Measurements from ENCODE around the gene SETD3. TPM values are rescaled to one million over a fixed set of nuclear protein-coding genes. Genes with fewer than 3 reads are reported as not detected.
A peak's percentile ranks its signal among the peaks of the same experiment; 100 is the strongest.

Gene SETD3
- total RNA-seq, result 61.5 TPM
- long read RNA-seq, transcript SETD3-202 (13 exons, 2,878 nt), result major isoform, 71 of 140 reads
- long read RNA-seq, partial matches to known transcripts, result 33 of 140 reads
- long read RNA-seq, other reads (novel, unspliced or antisense), result 31 of 140 reads

DNA sequence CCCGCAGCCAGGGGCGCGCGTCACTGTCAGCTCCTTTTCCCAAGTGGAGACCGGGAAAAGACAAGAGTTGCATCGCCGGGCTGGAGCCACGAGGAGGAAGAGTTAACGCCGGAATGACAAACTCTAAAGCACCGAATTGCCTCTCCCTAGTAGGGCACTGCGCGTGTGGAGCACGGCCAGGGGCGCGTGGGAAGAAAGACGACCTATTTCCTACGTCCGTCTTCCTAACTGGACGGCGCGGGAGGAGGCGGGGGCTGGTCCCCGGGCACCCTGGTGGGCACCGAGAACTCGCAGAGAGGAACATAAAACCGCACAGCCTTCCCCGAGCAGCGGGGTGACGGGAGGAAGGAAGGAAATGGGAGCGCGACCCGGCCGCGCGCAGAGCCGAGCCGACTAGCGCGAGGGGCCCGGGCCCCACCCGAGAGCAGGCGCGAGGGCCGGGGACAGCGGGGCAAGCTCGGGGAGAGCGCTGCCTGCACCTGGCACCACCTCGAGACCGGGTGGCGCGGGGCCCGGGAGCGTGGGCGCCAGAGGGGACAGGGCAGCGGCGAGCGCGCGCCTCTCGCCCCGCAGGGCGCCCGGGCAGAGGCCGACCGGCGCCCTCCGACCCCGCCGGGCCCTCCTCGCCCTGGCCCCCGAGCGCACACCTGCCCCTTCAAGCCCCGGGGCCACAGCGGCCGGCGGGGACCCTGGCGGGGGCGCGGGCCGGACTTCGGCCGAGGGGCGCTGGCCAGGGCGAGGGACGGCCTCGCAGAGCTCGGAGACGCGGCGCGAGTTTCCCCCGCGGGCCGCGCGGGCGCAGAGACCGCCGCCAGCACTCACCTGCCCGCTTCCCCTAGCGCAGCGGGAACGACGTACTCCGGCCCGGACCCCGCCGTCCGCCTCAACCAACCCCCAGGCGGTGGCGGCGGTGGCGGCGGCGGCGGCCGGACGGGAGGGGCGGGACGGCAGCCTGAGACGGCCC lies at the start of gene SETD3:
Gene SETD3, minus strand, starts transcription at position 954 of the 964 bp plus-strand sequence. CDS start 15,054 bp downstream, outside the sequence.
- no peak for DNase-seq (ENCODE audit: low spot score)

DNA sequence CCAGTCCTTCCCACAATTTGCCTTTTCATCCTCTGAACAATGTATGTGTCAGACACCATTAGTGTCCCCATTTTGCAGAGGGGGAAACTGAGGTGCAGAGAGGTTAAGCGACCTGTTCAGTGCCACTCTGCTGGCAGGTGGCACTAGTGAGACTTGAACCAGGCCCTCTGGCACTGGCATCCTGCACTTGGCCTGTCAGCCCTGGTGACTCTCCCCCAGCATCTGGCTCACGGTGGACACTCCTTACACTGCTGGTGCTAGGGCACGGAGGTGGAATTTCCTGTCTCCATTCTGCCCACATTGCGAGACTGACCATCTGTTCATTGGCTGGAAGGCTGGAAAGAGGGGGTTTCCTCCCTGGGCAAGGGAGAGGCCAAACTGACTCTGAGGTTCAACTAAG lies 49.2 kb upstream of the SETD3 start:
- DNase-seq (ENCODE audit: low spot score), result no peak

DNA sequence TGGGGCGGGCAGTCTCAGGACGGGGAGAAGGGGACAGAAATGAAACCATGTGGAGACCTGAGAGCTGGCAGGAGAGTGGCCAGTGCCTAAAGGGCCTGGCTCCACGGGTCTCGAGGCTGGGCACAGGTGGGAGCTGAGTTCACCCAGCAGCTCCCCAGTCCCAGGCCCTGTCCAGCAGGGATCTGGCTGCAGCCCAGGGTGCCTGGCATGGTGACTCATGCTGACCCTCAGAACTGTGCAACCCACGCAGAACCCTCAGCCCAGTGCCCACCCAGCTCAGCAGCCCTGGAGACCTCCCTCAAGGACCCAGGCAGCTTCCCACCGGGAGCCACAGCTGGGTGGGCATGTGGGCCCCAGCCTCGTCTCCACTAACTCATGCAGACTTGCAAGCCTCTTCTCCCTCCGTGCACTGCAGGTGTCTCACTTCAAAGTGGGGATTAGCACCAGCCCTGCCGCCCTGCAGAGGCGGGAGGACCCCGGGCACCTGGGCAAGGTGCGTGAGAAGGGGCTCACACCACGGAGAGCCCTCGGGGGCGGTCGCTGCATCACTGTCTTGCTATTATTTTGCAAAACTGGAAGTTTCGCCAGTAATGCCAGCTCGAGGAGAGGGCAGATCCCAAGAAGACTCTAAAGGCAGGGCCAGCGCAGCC lies 46.9 kb upstream of the SETD3 start:
- DNase-seq (ENCODE audit: low spot score), result no peak

DNA sequence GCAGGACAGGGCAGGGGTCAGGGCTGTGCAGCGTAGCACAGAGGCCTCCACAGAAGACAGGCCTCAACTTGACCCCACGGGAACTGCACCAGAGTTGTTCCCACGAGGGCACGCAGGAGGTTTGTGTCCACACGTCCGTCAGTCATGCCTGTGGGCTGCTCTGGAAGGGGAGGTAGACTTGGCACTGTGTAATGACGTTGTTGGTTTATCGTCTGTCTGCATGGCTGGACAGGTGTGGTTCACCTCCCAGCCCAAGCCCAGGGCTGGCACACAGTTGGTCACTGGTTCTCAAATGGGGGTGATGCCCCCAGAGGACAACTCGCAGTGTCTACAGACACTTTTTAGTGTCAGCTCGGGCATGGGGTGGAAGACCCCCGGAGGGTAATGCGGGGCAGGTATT lies 46.4 kb upstream of the SETD3 start:
- DNase-seq (ENCODE audit: low spot score), result no peak

DNA sequence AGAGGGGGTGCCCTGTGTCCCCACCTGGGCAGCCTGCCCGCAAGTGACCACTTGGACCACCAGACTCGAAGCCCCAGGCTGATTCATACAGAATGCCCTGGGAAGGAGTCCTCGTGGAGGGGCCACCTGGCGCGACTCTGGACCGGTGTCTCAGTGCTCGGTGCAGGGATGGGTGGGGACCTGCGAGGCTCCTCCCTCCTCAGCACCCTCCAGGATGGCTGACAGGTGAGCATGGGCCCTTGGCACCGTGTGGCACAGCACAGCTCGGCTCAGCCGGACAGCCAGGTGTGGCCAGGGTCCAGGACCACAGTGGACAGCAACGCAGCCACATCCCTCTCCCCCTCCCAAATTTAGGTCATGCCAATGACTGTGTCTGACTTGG lies 45.0 kb upstream of the SETD3 start:
- DNase-seq (ENCODE audit: low spot score), result no peak

DNA sequence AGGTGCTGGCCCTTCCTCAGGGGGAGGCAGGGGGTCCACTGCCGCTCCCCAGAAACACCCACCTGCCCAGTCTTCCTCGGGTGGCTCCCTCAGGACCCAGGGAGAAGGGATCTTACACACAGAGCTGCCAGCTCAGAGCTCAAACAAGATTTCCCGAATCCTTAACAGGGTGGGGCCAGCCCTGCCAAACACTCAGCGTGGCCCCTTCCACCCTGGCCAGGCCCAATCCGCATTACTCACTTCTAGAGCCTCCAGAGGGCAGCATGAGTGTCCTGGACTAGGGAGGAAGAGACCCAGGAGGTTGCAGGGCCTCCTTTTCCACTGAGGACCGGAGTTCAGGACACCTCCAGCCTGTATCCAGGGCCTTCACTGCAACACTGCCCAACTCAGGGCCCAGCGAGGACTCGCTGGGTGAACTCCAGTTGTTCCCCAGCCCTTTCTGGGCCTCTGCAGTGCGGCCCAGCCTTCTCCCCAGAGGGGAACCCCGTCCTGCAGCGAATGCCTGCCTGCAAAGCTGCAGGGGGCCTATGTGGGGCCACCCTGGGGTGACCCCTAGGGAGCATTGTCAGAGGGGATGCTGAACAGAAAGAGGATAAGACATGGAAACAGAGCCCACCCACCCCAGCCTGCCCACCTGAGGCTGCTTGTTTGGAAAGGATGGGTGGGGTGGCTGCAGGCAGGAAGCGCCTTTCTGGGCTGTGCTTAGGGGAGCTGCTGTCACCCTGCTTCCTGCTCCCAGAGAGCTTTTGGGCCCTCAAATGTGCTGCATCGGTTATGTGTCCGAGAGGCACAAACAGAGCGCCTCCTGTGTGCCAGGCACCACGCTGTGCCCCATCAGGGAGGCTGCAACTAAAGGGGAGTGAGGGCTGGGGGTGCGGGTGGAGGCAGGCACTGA lies 44.4 kb upstream of the SETD3 start:
- DNase-seq (ENCODE audit: low spot score), result no peak

DNA sequence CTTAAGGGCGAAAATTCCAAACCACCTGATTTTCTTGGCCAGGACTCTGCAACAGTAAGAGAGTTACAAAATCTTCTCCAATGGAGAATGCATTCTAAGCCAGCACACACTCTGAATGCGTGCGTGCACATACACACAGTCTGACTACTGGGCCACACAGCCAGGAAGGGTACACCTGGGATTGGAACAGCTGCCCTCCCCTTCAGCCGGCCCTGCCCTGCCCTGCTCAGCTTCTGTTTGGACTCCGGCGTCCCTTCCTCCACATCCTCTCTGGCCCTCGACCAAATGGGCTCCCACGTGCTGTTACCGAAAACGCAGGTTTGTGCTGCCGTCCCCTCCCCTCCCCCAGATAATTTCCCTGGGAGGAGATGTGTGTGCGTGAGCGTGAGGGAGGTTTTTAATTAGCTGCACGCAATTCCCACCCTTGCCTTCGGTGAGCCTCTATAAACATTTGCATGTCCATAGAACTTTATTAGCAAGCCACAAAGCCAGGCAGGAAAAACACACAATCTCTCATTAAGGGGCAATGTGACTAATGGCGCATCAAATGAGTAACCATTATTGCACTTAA lies 43.5 kb upstream of the SETD3 start:
- no peak for DNase-seq (ENCODE audit: low spot score)

DNA sequence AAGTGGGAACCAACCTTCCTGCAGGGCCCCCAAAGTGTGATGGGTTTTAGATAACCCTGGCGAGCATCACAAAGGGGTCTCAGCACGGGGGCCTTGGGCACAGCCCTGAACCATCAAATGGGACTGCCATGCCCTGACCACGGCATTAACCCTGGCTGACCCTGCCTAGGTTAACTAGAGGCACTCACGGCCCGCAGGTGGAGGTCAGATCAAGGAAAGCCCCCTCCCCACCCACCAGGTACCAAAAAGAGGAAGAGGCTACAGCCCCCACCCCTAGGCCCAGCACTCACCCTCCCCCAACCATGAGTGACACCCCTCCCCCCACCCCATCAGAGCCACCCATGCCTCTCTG lies 43.0 kb upstream of the SETD3 start:
- no peak for DNase-seq (ENCODE audit: low spot score)

DNA sequence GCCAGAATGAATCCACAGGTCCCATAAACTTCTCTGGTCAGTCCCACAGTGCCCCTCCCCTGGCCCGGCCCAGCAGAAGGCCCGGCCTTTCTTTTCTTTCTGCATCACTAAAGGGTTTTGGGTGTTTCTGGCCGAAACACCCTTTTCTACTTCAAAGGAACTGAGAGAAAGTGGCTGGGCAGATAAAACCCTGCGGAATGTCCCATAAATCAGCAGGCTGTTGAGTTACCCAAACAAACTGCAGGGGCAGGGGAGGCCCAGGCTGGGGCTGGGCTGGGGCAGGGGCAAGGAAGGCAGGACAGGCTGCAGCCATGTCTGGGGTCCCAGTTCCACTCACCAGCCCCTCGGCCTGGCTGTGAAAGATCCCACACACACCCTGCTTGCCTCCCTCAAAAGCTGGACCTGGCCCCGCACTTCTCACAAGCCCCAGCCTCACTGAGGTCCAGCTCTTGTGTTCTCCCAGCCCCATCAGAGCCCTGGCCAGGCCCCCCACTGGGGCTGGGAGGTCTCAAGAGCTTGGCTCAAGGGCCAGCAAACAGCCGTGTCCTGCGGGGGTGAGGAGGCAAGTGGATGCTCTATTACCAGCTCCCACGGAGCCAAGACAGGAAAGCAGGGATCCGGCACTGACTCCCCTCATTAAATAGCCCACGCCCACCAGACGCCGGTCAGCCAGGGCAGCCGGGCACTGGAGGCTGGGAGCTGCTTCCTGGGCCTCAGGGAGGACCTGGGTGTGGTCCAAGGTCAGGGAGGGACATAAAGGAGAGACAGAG lies 42.5 kb upstream of the SETD3 start:
- DNase-seq (ENCODE audit: low spot score), result no peak

DNA sequence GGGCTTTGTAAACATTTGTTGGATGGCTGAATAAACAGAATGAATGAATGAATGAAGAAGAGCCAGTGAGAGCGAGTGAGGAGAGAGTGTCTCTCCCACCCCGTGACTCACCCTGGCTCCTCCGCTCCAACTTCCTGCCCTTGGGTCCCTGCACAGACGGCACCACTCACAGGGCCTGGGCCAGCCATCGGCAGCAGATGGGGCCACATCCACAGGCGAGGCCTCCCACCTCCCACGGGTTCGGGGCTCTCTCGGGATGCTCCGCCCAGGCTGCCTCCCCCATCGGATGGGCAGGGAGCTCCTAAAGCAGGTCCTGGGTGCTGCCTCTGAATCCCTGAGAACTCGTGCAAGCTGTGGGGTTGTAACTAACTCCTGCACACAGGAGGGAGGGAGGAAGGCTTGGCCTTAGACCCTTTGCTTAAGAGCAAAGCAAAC lies 41.8 kb upstream of the SETD3 start:
- DNase-seq (ENCODE audit: low spot score), result no peak

DNA sequence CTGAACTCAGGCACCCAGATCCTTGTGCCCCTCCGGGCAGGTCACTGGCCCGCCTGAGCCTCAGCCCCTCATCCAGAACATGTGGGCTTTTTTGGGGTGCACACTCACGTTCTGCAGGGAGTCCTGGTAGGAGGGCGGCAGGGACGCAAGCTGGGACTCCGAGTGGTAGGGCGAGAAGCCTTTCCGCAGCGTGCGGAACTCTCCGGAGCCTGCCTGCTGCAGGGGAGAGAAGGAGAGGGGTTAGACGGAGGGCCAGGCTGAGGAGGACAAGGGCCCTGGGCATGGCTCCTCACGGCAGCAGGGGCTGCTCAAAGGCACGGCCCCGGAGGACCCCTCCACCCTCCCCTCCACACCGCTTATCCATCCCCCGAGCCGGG lies 41.4 kb upstream of the SETD3 start:
- DNase-seq (ENCODE audit: low spot score), result no peak

DNA sequence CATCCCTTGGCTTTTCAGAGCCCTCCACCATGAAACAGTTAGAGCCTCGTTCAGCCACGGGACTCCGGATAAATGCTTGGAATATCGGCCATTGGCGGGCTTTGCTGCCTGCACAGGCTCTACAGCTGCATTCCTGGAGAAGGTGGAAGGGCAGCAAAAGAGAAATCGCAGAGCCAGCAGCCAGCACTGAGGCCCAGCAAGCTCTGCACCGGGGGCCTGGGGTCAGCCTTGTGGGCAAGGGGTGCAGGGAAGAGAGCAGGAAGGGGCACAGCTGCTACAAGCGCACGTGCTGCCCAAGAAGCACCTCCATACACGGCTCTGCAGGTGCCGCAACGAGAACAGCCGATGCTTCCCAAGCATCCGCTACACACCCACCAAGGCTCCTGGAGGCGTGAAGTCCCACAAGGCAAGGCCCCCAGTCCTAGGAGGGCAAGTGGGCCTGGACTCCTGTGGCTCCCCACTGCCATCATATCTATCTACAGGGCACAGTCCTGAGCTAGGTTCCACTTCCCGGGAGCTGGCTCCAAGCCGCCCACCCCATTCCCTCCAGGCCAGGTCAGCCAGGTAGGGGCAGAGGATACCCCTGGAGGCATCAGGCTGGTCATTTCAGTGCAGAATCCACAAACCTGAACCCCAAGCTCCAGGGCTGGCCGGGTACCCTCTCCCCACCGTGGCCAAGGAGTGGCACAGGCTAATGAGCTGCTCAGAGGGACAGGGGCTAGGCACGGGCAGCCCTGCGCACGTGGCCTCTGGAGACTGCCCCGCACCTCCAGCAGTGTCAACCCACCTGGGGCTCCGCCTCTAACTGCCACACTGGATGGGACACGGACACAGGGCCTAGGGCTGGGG lies 40.7 kb upstream of the SETD3 start:
- no peak for DNase-seq (ENCODE audit: low spot score)

DNA sequence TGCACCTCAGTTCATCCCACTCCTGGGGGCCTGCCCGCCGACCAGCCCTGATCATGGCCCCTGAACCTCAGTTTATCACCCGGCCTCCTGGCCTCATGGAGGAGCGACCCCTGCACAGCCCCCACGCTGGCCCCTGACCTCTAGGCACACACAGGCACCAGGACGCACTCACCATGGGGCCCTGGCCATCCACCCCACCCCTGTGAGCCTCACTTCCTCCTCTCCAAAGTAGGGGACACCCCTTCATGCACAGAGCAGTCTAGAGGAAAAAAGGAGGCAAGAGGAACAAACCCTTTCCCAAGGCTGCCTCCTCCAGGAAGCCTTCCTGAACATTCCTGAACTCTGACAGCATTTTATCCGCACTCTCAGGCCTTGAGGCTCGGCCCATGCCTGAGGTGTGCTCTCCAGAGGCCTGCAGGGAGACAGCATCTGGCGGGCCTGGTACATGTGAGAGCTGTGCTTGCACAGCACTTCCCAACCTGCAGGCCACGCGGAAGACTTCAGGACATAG lies 40.0 kb upstream of the SETD3 start:
- DNase-seq (ENCODE audit: low spot score), result no peak

DNA sequence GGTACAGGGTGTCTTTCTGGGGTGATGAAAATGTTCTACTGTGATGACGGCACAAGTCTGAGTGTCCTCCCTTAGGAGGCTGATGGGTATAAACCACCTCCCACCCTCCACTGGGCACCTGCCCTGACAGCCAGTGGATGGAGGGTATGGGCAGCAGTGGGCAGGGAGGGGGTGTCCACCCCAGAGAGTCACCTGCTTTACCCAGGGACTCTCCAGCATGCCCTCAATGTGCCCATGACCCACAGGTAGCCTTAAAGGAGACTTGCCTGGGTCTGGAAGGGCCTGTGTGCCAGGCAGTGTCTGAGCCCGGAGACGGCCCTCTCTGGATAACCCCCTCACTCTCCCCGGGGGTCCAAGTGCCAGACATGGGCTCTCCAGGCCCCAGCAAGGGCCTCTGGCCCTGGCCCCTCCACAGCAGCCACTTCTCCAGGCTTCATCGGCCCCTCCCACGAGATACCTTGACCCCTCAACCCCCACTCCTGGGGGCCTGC lies 39.3 kb upstream of the SETD3 start:
- no peak for DNase-seq (ENCODE audit: low spot score)

DNA sequence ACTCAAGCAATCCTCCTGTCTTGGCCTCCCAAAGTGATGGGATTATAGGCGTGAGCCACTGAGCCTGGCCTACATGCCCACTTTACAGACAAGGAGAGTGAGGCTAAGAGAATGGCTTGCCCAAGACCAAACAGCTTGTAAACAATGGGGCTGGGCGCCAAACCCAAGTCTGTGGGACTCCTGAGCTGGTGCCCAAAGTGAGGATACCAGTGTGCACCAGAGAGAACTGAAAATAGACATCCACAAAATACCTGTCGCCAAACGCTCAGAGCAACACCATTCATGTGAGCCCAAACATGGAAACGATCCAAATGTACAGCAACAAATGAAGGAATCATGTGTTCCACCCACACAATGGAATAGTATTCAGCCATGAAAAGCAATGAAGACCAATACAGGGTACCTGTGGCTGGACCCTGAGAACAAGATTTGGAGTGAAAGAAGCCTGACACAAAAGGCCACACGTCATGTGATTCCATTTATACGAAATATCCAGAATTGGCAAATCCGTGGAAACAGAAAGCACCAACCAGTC lies 38.8 kb upstream of the SETD3 start:
- DNase-seq (ENCODE audit: low spot score), result no peak

DNA sequence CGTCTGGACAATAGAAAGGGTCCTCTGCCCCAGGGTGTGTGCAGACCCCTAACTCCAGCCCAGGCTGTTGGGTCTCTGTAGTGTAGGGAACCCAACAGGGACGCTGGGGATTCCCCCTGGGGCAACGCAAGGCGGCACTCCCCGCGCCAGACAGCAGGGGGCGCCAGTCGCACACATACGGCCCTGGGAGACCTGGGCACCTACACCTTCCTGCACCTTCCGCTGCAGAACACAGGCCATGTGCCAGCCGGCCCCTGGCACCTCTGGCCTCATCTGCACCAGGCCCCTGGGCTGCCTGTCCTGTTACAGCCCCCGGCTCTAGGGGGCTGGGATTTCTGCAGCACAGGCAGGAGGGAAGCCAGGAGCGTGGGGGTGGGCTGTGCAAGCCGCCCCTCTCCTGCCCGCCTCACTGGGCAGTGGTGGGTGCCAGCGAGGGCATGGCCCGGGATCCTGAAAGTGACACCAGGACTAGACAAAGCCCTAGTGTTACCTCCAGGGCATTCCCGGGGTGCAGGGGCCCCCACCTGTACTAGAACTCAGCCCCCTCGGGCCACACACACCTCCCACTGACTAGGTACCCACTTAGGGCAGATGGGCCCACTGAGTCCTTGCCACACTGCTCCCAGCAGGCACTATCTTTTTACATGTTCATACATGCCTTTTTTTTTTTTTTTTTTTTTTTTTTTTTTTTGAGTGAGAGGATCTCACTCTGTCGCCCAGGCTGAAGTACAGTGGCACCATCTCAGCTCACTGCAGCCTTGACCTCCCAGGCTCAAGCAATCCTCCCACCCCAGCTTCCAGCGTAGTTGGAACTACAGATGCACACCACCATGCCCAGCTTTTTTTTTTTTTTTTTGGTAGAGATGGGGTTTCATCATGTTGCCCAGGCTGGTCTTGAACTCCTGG lies 38.0 kb upstream of the SETD3 start:
- peak; percentile 92 for DNase-seq (ENCODE audit: low spot score)

DNA sequence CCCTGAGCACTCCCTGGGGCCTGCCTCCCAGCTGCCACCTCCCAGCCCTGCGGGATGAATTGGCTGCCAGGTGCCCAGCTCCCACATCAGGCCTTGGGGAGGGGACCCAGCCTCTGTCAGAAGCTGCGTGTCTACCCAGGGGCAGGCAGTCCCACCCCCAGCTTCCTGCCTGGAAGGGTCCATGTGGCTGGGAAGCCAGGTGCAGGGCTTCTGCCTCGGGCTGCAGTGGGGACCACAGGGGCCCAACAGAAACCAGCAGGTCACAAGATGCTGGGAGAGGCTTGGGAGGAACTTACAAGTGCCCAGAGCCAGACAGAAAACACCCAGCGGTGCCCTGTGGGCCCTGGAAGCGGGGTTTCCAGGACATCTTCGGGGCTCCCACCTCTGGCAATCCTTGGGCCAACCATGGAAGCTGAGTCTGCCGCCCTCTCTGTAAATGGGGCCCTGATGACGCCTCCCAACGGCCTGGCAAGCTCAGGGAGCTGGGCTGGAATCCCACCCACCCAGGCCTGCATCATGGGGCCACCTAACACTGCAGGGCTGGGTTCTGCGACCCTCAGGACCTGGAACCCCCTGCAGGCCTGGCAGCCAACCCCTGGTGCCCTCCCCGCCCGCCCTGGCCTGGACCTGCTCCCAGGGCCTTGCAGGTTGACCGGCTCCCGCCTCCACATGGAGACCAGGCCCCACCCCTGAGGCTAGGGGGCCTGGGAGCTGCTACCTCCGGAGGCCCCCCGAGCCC lies 37.2 kb upstream of the SETD3 start:
- DNase-seq (ENCODE audit: low spot score), result peak; percentile 82
